Measurements from ENCODE around the gene ASB7. TPM values are rescaled to one million over a fixed set of nuclear protein-coding genes. Genes with fewer than 3 reads are reported as not detected.

Gene ASB7
- total and polyA plus RNA-seq, 2 experiments from 2014 or later: 4.1 to 13.9 TPM

GRCh38 chr15:100627789-100628395 lies 25.5 kb downstream of the ASB7 start:
- H3K79me2 ChIP-seq (replicated peaks; ENCODE audit: insufficient read depth): peaks cover 14% of the 10 kb centered on the region; the same call in 1 of the 2 replicates
- H3K4me2 ChIP-seq: no peak overlapping the region
- Mint-ChIP-seq H3K36me3 (ENCODE audit: low read depth) (peaks cover 8% of the 10 kb centered on the region; the same call in 2 of the 3 replicates), H3K4me3 (no peak overlapping the region), H3K9me3 (no peaks in the 10 kb centered on the region), H3K27me3 (ENCODE audit: insufficient read depth, low read depth, poor library complexity) (no peaks in the 10 kb centered on the region), H3K4me1 (peaks cover 7% of the 10 kb centered on the region), H3K27ac (no peak overlapping the region)
- no peaks in the 10 kb centered on the region; the same call in 1 of the 2 replicates for H4K20me1 ChIP-seq (replicated peaks; ENCODE audit: insufficient read depth)
- no peaks in the 10 kb centered on the region for H3F3A ChIP-seq (replicated peaks; ENCODE audit: low read depth)
- H3K27me3 ChIP-seq (ENCODE audit: insufficient read depth): no peaks in the 10 kb centered on the region
- TF ChIP-seq JUNB (IDR thresholded peaks at IDR 0.05; ENCODE audit: unreplicated experiment) (no peak), CTCF (conservative IDR thresholded peaks at IDR 0.05; ENCODE audit: low read depth in 2 of 2) (peak; percentile 81 to 82)
- H3K36me3 ChIP-seq (ENCODE audit: insufficient read depth): no peaks in the 10 kb centered on the region
- DNase-seq (ENCODE audit: low spot score) (peak; percentile 78), ATAC-seq (peak; percentile 86)
- no peaks in the 10 kb centered on the region for H3K4me1 ChIP-seq (ENCODE audit: insufficient read depth)
- no peak overlapping the region for H2AFZ ChIP-seq
- no peak overlapping the region for H3K27ac ChIP-seq (ENCODE audit: low read depth)
- no peak overlapping the region for H3K4me3 ChIP-seq
- no peaks in the 10 kb centered on the region for H3K9me2 ChIP-seq (ENCODE audit: insufficient read depth)

GRCh38 chr15:100628746-100629145 lies 26.4 kb downstream of the ASB7 start:
- DNase-seq (ENCODE audit: low spot score) (no peak), ATAC-seq (no peak)
- Mint-ChIP-seq H3K4me3 (no peak overlapping the region), H3K9me3 (no peaks in the 10 kb centered on the region), H3K27me3 (ENCODE audit: insufficient read depth, low read depth, poor library complexity) (no peaks in the 10 kb centered on the region), H3K36me3 (ENCODE audit: low read depth) (peaks cover 9% of the 10 kb centered on the region; the same call in 2 of the 3 replicates), H3K4me1 (peaks cover 9% of the 10 kb centered on the region), H3K27ac (no peak overlapping the region)
- Histone ChIP-seq H3K79me2 (replicated peaks; ENCODE audit: insufficient read depth) (peaks cover 18% of the 10 kb centered on the region; the same call in 1 of the 2 replicates), H3K4me2 (no peak overlapping the region), H2AFZ (no peak overlapping the region), H3K27me3 (ENCODE audit: insufficient read depth) (no peaks in the 10 kb centered on the region), H3F3A (replicated peaks; ENCODE audit: low read depth) (no peaks in the 10 kb centered on the region), H3K27ac (ENCODE audit: low read depth) (no peak overlapping the region), H3K9me2 (ENCODE audit: insufficient read depth) (no peaks in the 10 kb centered on the region), H3K4me3 (no peak overlapping the region), H4K20me1 (replicated peaks; ENCODE audit: insufficient read depth) (no peaks in the 10 kb centered on the region; the same call in 1 of the 2 replicates), H3K4me1 (ENCODE audit: insufficient read depth) (no peaks in the 10 kb centered on the region), H3K36me3 (ENCODE audit: insufficient read depth) (no peaks in the 10 kb centered on the region)
- TF ChIP-seq ZNF114 (CRISPR knock-in tag; IDR thresholded peaks at IDR 0.05) (no peak), EZH2phosphoT487 (IDR thresholded peaks at IDR 0.05; ENCODE audit: unreplicated experiment) (no peak), ZNF331 (CRISPR knock-in tag; IDR thresholded peaks at IDR 0.05; ENCODE audit: low read depth) (no peak), NANOG (IDR thresholded peaks at IDR 0.05; ENCODE audit: borderline replicate concordance) (no peak), ZNF462 (CRISPR knock-in tag; IDR thresholded peaks at IDR 0.05) (no peak), CREB1 (CRISPR knock-in tag; IDR thresholded peaks at IDR 0.05; ENCODE audit: low read depth) (no peak), POLR2AphosphoS5 (IDR thresholded peaks at IDR 0.05; ENCODE audit: low read depth) (no peak)
- TF ChIP-seq, protein P1, sequence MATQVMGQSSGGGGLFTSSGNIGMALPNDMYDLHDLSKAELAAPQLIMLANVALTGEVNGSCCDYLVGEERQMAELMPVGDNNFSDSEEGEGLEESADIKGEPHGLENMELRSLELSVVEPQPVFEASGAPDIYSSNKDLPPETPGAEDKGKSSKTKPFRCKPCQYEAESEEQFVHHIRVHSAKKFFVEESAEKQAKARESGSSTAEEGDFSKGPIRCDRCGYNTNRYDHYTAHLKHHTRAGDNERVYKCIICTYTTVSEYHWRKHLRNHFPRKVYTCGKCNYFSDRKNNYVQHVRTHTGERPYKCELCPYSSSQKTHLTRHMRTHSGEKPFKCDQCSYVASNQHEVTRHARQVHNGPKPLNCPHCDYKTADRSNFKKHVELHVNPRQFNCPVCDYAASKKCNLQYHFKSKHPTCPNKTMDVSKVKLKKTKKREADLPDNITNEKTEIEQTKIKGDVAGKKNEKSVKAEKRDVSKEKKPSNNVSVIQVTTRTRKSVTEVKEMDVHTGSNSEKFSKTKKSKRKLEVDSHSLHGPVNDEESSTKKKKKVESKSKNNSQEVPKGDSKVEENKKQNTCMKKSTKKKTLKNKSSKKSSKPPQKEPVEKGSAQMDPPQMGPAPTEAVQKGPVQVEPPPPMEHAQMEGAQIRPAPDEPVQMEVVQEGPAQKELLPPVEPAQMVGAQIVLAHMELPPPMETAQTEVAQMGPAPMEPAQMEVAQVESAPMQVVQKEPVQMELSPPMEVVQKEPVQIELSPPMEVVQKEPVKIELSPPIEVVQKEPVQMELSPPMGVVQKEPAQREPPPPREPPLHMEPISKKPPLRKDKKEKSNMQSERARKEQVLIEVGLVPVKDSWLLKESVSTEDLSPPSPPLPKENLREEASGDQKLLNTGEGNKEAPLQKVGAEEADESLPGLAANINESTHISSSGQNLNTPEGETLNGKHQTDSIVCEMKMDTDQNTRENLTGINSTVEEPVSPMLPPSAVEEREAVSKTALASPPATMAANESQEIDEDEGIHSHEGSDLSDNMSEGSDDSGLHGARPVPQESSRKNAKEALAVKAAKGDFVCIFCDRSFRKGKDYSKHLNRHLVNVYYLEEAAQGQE (IDR thresholded peaks at IDR 0.05; ENCODE audit: unreplicated experiment): no peak

All from GM23338 (cell line).